RCC 7860 (cell line): ENCODE measurements around the gene POLR2C.
A peak's percentile ranks its signal among the peaks of the same experiment; 100 is the strongest.

ENCODE experiments used
- DNase-seq: peaks from one replicate; pipeline ENCODE4 v3.0.0-alpha.2; 2015; ENCODE audit warnings: low spot score
- FAIRE-seq: peaks from 2 replicates; lab custom pipeline; 2012; peaks lifted over from hg19 to GRCh38; lab: Jason Lieb, UNC

Gene POLR2C

DNA sequence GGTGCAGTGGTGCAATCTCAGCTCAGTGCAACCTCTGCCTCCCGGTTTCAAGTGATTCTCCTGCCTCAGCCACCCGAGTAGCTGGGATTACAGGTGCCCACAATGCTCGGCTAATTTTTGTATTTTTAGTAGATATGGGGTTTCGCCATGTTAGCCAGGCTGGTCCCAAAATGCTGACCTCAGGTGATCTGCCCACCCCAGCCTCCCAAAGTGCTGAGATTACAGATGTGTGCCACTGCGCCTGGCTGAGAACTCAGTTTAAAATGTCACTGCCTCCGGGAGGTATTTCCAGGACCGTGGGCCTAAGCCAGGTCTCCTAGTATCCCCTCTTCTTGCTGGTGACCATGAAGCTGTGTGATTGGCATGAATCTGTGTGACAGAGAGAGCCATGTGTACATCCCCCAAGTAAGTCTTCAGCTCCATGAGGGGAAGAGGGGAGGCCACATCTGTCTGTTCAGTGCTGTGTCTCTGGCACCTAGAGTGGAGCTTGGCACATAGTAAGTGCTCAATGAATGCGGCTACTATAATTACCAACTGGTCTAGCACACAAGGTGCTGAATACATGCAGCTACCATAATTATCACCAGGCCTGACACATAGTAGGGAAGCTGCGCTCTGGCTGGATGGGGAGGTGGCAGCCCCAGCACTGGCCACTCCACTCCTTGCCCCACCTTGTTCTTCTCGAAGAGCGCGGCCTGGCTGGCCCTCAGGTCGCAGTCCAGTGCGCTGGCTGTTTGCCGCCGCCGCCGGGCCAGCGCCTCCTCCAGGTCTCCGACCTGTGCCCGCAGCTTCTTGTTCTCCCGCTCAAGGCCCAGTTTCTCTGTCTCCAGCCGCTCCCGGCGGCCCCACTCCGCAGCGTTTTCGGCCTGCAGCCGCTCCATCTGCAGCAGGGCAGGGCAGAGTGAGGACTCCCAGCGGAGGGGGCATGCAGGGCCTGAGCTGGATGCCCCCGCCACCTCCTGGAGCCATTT lies 55.2 kb downstream of the POLR2C start:
- FAIRE-seq: no peak
- DNase-seq: no peak

DNA sequence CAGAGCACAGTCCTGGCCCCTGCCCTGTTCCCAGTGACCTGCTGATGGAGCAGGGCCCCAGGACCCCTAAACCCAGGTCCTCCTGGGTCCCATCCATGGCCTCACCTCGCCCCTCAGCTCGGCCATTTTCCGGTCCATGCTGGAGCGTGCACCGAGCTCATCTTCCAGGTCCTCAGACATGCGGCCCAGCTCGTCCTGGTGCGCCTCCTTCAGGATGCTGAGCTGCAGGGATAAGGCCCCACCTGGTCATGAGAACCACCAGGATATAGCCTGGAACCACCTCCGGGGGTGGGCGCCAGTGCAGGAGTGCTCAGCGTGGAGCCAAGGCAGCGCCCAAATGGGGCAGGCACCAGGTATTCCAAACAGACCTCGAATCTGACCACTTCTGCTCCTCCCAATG lies 56.0 kb downstream of the POLR2C start:
- FAIRE-seq (no peak), DNase-seq (no peak)

DNA sequence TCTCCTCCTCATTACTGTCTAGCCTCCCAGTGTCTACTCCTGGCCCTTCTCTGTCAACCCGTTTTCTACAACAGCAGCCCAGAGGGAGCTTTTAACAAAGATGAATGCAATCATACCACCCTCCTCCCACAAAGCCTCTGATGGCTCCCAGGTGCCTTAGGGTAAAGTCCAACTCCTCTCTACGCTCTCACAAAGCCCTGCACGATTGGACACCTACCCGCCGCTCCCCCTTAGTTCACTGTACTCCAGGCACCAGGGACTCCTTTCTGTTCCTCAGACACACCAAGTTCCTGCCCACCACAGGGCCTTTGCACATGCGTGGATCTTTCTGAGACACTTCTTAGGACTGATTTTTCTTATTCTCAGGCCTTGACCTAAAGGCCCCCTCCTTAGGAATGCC lies 56.4 kb downstream of the POLR2C start:
- FAIRE-seq (no peak), DNase-seq (no peak)

DNA sequence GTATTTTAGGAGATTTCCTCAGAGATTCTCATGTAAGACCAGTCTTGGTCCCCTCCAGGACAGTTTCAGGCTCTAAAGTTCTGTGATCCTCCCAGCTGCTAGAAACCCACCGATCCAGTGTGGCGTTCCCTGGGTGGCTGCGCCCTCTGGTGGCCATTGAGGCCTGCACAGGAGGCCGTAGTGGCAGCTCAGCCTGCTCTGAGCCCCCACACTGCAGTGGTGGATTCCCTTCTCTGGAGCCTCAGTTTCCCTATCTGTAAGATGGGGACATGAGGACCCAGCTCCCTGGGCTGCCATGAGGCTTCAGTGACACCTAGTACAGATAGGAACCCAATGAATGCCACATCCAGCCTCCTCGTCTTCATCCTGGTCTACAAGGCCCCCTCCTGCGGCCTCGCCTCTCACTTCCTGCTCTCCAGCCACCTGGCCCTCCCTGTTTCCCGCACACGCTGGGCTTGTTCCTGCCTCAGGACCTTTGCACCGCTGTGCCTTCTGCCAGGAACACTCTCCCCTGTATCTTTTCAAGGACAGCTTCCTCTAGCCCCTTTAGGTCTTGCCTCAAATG lies 57.4 kb downstream of the POLR2C start:
- DNase-seq (peak; percentile 31), FAIRE-seq (no peak)
